NCI-H146 treated with DMSO at 0.1 percent for 48 hours (cell line): ENCODE data around the gene KRTAP13-4.

Source experiments
- DNase-seq: peaks from one replicate; lab custom pipeline; 2025; ENCODE audit not compliant: unreplicated experiment; lab: John Stamatoyannopoulos, UW

Gene KRTAP13-4, protein sequence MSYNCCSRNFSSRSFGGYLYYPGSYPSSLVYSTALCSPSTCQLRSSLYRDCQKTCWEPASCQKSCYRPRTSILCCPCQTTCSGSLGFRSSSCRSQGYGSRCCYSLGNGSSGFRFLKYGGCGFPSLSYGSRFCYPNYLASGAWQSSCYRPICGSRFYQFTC

DNA sequence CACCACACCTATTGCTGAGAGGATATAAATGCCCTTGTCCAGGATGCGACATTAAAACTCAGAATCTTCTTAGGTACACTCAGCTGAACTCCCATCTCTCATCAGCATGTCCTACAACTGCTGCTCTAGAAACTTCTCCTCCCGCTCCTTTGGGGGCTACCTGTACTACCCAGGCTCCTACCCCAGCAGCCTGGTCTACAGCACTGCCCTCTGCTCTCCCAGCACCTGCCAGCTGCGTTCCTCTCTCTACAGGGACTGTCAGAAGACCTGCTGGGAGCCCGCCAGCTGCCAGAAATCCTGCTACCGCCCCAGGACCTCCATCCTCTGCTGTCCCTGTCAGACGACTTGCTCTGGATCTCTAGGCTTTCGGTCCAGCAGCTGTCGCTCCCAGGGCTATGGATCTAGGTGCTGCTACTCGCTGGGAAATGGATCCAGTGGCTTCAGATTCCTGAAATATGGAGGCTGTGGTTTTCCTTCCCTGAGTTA lies at the start of gene KRTAP13-4:
Gene KRTAP13-4, plus strand, starts transcription at position 51 of the 486 bp plus-strand sequence. Its CDS starts 56 bp downstream, at position 107.
- no peak for DNase-seq

DNA sequence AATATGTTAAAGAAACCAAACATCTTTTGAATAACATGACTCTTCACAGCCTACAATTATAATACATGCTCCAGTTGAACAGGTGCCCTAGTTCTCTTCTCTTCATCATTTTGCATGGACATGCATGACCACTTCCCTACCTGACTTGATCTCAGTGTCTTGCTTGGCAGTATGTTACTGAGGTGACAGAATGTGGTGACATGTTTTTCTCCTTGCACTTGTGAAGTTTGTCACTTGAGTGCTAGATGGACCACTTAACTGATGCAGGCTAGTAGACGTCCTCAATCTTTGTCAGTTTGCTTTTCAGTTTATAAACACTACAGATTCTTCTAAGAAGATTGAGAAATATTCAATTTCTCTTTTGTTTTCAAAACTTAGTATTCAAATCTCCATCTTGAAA lies 47.8 kb upstream of the KRTAP13-4 start:
- DNase-seq, result no peak

DNA sequence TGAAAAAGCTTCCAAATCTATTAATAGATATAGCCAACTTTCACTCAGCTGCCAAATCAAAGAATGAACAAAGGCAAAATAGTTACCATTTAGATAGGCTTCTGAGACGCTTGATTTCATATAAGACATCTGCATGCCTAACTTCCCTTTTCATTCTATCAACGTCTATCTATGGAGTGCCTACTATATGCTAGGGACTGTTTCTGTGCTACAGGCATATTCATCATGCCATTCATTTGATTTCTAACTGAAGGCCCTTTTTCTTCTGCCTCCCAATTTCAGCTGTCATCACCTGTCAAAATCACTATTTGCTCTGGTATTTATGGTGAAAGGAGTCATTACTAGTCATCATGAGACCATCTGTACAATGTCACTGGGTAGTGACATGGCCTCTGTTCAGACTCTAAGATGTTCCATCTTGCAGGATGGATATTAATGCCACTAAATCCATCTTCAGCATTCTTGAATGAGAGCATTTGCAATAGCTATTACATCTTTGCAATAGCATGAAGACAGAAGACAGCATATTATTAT lies 38.5 kb upstream of the KRTAP13-4 start:
- no peak for DNase-seq

DNA sequence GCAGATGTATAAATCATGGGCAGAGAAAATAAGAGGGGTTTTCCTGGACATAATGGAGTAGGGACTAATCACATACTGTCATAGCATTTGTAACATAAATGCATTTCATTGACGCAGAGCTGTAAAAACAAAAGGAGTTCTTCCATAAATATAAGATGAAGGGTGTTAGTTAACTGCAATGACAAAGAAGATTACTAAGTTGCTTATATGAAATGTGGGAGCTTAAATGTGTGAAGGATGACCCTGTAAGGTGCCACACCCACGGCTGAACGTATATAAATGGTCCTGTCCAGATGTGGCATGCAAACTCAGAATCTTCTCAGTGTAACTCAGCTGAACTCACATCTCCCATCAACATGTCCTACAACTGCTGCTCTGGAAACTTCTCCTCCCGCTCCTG lies 34.3 kb upstream of the KRTAP13-4 start, which contains the start of gene KRTAP13-1:
Gene KRTAP13-1, plus strand, starts transcription at position 301 of the 400 bp plus-strand sequence. Its CDS starts 56 bp downstream, at position 357.
- DNase-seq, result no peak

DNA sequence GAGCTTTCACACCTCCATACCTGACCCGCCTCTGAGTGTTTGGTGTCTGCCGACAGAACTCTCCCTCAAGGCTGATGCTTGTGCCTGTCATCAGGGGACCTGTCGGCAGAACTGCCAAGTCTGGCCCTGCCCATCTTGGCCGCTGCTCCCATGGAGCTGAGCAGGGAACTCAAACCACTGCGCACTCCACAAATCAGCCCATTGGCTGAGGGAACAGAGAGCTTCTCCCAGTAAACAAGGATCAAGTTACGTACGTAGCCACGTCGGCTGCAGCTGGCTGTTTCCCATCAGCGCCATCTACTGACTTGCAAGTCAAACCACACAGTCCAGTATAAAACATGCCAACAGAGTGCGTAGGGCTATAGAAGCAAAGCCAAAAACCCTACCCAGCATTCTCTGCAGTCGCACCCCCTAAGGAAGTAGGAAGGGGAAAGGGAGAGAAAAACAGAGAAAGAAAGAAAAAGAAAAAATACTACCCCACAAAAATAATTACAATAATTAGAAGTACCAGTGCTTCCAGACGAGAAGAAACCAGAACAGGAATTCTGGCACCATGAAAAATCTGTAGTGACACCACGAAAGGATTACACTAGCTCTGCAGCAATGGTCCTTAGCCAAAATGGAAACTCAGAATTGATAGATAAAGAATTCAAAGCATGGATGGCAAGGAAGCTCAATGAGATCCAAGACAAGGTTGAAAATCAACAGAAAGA lies 21.1 kb upstream of the KRTAP13-4 start:
- no peak for DNase-seq

DNA sequence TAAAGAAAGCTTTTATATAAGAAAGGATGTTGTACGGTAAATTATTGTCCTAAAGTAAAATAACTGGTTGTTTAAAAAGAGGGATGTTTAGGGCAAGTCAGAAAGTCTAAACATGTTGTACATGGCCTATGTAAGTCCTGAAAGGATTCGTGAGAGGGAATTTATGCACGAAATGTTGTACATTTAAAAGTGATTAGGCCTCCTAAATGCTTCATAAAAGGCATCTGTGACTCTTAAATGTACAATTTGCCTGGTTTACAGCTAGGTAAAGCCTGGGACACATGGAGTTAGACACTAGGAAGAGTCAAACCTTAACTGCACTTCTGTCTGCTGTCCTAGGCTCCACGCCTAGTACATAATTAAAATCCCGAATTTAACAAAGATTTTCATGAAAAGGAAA lies 14.0 kb upstream of the KRTAP13-4 start:
- DNase-seq, result no peak

DNA sequence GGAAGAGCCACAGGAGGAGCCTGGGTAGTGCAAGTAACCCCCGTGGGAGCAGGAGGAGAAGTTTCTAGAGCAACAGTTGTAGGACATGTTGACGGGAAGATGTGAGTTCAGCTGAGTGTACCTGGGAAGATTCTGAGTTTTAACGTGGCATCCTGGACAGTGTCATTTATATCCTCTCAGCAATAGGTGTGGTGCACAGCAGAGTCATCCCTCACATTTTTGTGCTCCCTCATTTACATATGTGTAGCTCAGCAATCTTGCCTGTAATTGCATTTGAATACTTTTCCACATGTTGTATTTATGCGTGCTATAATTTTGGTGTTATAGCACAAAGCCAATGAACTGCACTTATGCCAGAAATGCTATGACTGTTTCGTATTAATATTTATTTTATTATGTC lies 4.2 kb upstream of the KRTAP13-4 start, which contains the start of gene KRTAP13-3:
Gene KRTAP13-3, minus strand, starts transcription at position 101 of the 400 bp plus-strand sequence. Its CDS starts 14 bp downstream, at position 87.
- no peak for DNase-seq

DNA sequence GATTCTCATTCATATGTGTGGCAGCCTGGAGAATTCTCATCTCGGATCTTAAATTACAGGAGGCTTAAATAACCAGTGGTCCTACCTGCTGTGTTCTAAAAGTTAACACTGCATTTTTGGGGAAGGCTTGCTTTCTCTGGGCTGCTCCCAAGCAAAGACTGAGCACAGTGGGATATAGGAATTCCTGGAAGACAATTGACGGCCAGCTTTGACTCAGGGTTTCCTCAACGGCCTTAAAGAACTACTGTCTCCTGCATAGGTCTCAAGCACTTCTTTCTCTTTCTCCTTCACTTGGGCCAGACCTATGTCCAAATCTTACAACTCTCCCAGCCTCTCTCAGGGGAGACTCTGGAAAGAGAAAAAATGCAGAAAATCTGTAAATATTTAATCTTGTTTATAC lies 3.3 kb upstream of the KRTAP13-4 start:
- DNase-seq, result no peak

DNA sequence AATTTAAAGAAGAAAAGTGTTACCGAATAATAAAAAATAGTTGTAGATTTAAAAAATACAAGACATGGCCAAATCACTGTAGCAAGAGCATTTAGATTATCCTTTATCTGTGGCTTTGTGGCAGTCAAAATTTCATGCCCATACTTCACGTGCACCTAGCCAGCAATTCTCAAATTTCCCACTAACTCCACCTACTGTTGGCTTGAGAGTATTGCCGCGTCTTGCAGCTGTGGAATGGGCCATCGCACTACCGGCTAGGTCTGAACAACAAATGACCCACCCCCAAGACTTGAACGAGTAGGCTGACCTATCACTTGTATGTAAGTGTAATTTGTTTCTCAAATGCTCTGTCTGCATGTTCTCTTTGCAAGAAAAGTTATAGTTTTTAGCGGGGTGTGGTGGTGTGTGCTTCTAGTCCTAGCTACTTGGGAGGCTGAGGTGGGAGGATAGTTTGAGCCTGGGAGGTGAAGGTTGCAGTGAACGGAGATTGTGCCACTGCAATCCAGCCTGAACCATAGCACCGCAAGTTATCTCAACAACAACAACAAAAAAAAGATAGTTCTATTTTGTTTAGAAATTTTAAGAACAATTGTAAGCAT lies 4.1 kb downstream of the KRTAP13-4 start:
- DNase-seq, result no peak

DNA sequence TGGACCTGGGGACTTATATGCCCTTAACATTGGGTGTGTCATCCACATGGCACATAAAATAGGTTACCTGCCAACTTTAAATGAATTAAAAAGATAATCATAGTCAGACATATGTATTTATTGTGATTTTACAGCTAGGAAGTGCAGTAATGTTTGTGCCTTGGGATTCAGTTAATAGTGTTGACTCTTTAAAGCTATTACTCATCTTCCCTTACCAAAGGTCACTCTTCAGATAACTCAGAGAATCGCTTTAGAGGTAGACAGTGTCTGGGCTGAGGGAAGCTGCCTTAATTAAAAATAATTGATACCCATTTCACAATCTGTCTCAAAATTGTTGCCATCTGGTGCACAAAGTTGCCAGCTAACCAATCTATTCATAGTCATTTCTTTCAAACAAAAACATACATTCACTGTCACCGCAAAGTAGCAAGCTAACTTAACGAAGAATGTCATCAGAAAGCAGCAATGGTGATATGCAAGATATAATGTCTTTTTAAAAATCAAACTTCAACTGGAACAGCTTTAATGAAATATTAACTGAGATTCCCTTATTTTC lies 7.1 kb downstream of the KRTAP13-4 start:
- DNase-seq, result peak; percentile 63

DNA sequence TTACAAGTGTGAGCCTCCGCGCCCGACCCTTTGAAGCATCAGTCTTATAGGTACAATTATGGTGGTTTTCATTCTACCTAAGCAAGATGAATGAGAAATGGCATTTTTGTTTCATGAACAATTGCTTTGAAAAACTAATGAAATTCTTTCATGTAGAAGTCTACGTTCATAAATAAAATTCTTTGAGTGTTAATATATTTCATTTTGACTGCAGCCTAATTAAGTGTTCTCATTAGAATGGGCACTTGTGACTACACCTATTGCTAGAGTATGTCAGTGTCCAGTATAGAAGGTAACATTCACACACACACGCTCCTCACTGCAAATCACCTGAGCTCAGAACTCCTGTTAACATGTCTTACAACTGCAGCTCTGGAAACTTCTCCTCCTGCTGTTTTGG lies 10.0 kb downstream of the KRTAP13-4 start, which contains the start of gene KRTAP15-1:
Gene KRTAP15-1, plus strand, starts transcription at position 301 of the 400 bp plus-strand sequence. Its CDS starts 53 bp downstream, at position 354.
- DNase-seq, result no peak

DNA sequence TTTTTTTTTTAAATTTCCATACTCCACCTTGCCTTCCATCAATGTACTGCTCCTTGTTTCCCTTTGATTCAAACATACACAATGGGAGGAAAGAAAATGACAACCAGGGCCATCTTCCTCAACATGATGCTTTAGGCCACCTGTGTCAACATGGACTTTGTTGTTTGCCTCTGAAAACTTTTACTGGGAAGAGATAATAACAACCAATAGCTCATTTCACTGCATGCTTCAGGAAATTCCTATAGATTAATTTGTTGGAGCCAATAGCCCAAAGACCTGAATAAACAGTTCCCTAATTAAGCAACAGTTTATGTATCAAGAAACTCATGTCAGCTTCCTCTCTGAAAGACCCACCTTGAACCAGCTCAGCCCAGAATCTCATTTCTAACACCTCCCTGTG lies 13.2 kb downstream of the KRTAP13-4 start:
- peak; percentile 28 for DNase-seq

DNA sequence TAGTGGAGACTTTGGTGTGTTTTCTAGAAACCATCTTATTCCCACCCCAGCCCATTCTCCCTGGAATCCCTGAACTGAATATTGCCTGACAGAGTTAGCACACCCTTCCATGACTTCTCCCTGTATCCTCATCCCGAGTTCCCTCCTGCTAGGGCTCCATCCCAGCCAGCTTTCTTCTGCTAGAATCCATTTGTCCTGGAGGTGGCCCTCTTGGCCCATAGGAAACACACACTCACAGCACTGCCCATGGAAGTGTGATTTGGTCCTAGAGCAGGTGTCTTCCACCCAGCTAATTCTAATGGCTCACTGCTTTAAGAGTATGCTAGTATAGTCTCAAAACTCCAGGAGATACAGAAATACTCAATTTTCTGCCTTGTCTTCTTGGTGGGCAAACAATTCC lies 14.2 kb downstream of the KRTAP13-4 start:
- DNase-seq, result peak; percentile 20

DNA sequence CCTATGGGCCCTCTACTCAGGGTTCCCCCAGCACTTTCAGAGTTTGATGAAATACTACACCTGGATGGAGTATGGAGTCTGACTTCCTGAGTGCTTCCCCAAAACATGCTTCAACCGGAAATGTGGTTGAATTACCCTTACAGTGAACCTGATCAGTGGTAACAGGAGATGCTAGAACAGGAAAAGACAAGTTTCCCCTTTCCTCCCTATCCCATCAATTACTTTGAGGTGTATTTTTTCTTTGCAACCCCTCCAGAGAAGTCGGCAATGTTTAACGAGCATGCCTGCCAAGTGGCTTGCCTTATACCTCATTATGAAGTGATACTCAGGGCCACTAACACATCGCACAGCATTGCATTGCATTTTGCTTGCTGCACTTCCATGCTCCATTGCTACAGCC lies 17.0 kb downstream of the KRTAP13-4 start:
- DNase-seq, result no peak

DNA sequence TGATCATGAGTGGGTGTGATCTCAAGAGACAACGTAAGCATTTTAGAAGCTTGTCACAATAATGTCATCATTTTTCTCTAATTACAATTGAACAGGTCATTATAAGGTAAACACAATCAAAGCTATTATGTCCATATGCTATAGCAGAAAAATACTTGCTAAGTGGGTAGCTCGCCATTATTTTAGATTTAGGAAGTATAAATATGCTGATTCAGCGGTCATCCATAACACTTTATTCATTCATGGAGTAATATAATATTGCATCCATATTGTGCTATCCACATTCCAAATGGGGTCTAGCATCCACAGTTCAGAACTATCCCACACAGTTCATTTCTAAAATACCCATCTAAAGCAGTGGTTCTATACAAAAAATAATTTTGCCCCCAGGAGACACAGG lies 18.5 kb downstream of the KRTAP13-4 start:
- DNase-seq, result no peak

DNA sequence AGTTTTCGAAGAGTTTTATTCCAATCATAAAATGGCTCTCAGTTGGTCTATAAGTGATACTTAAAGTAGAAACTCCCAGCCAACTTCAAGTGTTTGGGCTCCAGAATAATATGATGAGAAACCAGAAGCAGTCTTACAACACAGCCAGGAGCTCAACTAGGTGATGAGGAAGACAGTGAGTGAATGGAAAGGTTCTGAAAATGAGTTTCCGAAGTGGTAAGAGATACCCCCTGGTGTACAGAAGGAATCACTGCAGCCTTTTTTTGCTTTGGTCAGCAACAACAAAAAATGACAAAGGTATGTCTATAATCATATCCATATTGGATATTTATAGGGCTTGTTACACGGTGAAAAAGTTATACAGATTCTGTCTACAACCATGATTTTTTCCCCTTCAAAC lies 33.7 kb downstream of the KRTAP13-4 start:
- DNase-seq, result no peak

DNA sequence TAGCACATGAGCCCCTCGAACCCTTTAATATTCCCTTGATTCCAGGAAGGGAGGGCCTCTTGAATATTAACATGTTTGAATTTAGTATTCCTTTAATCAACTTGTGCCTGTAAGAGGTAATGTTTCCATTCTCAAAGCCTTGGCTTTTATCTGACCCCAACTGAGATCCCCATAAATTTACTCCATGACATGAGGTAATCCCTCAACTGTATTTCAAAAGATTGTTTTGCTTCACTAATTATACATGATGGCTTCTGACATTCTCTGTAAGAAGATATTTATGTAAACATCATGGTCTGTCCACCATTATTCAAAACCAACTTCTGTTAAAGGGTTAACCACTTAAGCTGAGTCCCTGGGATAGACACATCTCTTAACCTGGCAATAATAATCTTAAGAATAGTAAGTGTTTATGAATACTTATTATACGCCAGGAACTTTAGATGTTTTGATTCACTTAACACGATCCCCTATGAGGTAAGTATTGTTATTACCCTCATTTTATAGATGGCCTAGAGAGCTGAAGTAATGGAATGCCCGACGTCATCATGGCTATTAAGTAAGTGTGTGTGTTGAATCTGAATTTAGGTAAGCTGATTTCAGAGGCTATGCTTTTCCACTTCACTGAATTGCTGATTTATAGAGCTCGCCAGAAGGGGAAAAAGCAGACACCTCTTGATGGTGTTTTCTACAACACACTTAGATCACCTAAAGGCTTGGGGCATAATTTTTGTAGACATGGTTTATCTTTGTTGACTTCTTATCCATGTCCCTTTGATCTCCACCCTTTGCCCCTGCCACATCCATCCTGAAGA lies 39.1 kb downstream of the KRTAP13-4 start:
- DNase-seq, result no peak

DNA sequence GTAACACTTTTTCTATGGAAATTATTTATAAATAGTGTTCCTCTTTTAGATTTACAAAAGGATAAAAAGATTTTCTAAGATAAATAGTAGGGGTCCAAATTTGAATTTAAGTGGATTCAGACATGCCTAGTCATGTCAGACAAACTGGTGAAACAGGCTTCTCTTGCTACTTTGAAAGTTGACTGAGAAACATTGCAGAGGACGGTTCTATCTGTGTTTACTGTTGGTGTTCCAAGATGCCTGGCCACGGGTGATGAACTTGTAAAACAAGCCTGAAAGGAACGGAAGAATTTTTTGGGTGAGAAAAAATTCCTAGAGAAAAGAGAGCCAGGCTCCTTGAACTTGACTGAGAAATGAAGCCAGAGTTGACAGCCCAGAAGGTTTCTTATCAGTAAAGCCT lies 48.0 kb downstream of the KRTAP13-4 start:
- no peak for DNase-seq

DNA sequence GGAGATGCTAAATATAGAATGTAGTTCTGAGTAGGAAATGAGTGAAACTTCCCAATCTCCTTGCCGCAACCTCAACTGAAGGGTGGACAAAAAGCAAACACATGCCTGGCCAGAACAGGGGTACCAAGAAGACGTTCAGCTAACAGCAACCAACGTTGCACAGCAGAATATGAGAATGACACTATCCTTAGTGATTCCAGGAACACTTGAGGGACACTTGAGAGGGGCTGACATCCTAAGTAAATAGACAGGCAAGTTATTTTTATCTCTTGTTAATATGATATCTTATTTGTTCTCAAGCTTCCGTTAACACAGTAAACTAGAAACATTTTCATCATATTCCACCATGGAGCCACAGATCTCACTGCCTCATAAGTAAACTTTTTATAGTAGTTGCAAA lies 49.2 kb downstream of the KRTAP13-4 start:
- DNase-seq, result no peak

DNA sequence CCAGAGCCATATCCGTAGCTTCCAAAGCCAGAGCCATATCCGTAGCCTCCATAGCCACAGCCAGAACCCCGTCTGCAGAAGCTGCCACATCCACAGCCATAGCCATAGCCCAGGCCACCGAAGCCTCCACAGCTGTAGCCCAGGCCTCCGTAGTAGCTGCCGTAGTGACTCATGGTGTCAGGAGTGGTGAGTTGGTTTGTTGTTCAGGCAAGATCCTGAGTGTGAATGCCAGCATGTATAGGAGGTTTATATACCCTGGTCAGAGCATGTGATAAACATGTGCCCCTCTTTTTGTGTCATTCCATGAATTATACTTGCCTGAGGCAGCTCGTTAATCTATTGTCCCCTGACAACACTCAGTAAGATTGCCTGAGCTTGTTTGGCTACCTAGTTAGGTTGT lies 50.1 kb downstream of the KRTAP13-4 start, which contains the start of gene KRTAP19-1:
Gene KRTAP19-1, minus strand, starts transcription at position 223 of the 400 bp plus-strand sequence. Its CDS starts 50 bp downstream, at position 173.
- DNase-seq, result no peak
